ENCODE measurements around the gene FGFR2.
"Not testable (repeated sequence)": the region's sequence is repeated elsewhere in the genome, so short reads cannot be mapped to it uniquely, and the experiment has no call there.

FGFR2 gene

GRCh38 chr10:121526135-121526790 lies 72.0 kb downstream of the FGFR2 start:
- no peaks in the 10 kb centered on the region for H3K9me3 ChIP-seq
- DNase-seq, result no peak
- no peak overlapping the region for H3K4me3 ChIP-seq (ENCODE audit: low read depth, low read length)
- H3K27me3 ChIP-seq, result no peaks in the 10 kb centered on the region
- H3K4me1 ChIP-seq, result no peaks in the 10 kb centered on the region
- H3K36me3 ChIP-seq, result no peaks in the 10 kb centered on the region
- TF ChIP-seq CTCF (IDR thresholded peaks at IDR 0.05; ENCODE audit: low read depth, low read length), result no peak

GRCh38 chr10:121525251-121526134 lies 72.8 kb downstream of the FGFR2 start:
- Histone ChIP-seq H3K27me3 (no peaks in the 10 kb centered on the region), H3K36me3 (no peaks in the 10 kb centered on the region), H3K4me1 (no peaks in the 10 kb centered on the region), H3K4me3 (ENCODE audit: low read depth, low read length) (no peak overlapping the region), H3K9me3 (no peaks in the 10 kb centered on the region)
- no peak for TF ChIP-seq CTCF (IDR thresholded peaks at IDR 0.05; ENCODE audit: low read depth, low read length)
- DNase-seq, result no peak

DNA sequence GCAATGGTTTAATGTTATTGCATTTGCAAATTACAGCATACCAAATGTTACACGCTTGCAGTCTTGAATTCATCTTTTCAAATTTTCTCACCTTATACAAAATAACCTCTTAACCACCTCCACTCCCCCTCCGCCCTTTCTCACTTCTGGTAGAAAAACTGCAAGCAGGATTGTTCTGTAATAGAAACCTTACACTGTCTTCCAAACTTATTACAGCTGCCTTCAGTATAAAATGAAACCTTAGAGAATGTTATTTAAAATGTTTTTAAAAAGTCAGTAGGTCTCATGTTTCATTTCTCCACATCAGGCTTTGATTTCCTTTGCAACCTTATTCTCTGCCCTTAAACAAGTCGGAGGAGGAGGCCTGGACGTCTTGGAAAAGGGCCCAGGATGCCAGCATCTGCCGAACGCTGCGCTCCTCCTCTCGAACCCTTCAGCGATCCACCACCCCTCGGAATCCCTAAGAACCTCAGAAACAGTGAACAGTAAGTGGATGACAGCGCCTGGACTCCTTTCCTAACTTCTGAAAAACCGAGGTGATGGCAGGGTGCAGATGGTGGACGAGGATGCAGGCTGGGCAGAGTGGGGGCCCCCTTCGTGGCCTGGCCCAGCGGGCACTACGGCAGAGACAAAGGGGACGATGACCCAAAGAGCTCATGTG lies 74.0 kb downstream of the FGFR2 start:
- H3K36me3 ChIP-seq, result no peaks in the 10 kb centered on the region
- no peaks in the 10 kb centered on the region for H3K9me3 ChIP-seq
- H3K4me1 ChIP-seq, result no peaks in the 10 kb centered on the region
- no peaks in the 10 kb centered on the region for H3K27me3 ChIP-seq
- TF ChIP-seq CTCF (IDR thresholded peaks at IDR 0.05; ENCODE audit: low read depth, low read length), result no peak
- DNase-seq, result no peak
- H3K4me3 ChIP-seq (ENCODE audit: low read depth, low read length), result no peak overlapping the region

DNA sequence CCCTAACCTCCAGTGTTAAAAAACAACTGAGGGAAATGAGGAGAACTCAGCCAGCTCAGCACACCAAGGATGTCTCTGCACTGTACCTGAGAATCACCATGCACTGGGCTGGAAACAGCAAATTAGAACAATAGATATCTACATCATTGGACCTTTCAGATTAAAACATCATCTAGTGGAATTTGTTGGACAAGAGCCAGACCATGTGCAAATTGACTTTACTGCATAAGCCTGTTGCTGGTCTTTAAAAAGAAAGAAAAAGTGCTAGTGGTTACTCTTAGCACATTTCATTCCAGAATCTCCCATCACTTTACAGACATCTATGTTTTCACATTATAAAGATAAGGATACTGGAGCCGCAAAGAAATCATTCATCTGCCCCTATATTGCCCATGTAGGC lies 75.4 kb downstream of the FGFR2 start:
- no peak for DNase-seq
- Histone ChIP-seq H3K36me3 (no peaks in the 10 kb centered on the region), H3K4me3 (ENCODE audit: low read depth, low read length) (no peak overlapping the region), H3K27me3 (no peaks in the 10 kb centered on the region), H3K4me1 (no peaks in the 10 kb centered on the region), H3K9me3 (no peaks in the 10 kb centered on the region)
- no peak for TF ChIP-seq CTCF (IDR thresholded peaks at IDR 0.05; ENCODE audit: low read depth, low read length)

DNA sequence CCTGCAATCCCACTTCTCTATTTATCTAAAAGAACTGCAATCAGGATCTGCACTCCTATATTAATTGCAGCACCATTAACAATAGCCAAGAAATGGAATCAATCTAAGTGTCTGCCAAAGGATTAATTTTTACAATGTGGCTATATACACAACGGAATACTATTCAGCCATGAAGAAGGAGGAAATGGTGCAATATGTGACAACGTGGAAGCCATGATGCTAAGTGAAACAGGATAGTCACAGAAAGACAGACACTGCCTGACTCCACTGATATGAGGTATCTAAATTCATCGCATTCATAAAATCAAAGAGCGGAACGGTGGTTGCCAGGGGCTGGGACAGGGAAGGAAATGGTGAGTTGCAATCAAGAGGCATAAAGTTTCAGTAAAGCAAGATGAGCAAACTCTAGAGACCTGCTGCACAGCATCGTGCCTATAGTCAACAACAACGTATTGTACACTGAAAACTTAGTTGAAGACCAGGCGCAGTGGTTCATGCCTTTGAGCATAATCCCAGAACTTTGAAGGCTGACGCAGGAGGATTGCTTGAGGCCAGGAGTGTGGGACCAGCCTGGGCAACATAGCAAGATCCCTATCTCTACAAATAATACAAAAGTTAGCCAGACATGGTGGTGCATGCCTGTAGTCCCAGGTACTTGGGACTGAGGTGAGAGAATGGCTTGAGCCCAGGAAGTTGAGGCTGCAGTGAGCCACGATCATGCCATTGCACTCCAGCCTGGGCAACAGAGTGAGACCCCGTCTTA lies 76.3 kb downstream of the FGFR2 start:
- Histone ChIP-seq H3K4me1 (no peaks in the 10 kb centered on the region), H3K9me3 (no peaks in the 10 kb centered on the region), H3K27me3 (no peaks in the 10 kb centered on the region), H3K4me3 (ENCODE audit: low read depth, low read length) (no peak overlapping the region), H3K36me3 (no peaks in the 10 kb centered on the region)
- TF ChIP-seq CTCF (IDR thresholded peaks at IDR 0.05; ENCODE audit: low read depth, low read length), result no peak
- no peak for DNase-seq

DNA sequence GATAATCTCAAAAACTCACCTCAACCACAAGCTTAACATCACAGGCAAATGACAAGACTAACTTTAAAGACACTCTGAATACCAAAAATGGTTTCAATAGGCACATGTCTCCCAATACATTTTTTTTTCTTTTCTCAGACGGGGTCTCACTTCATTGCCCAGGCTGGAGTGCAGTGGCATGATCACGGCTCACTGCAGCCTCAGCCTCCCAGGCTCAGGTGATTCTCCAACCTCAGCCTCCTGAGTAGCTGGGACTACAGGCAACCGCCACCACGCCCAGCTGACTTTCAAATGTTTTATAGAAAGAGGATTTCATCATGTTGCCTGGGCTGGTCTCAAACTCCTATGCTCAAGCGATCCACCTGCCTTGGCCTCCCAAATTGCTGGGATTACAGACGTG lies 77.7 kb downstream of the FGFR2 start:
- not testable (repeated sequence) for H3K36me3 ChIP-seq, H3K4me1 ChIP-seq, DNase-seq

More for the DNA sequence above, 77.7 kb downstream of the FGFR2 start:
- H3K27me3 ChIP-seq; H3K9me3 ChIP-seq; H3K4me3 ChIP-seq (ENCODE audit: low read depth, low read length): not testable (repeated sequence)

Measured in BE2C (cell line).